IPS DF 4.7 (cell line): ENCODE data around the gene BATF3.

Experiments
- DNase-seq: peaks from one replicate; pipeline ENCODE4 v3.0.0-alpha.2; 2013; ENCODE audit warnings: low spot score; ENCODE audit errors: extremely low read depth

Gene BATF3

GRCh38 chr1:212703991-212704564 is 4.4 kb upstream of the BATF3 start:
- no peak for DNase-seq

- DNase-seq, result no peak
Measured at GRCh38 chr1:212702672-212703071, 3.0 kb upstream of the BATF3 start.

GRCh38 chr1:212701910-212702309 is 2.3 kb upstream of the BATF3 start:
- DNase-seq, result no peak

GRCh38 chr1:212700892-212701819 is 1.5 kb upstream of the BATF3 start:
- no peak for DNase-seq

GRCh38 chr1:212700223-212700891 is 717 bp upstream of the BATF3 start:
- DNase-seq, result no peak

GRCh38 chr1:212699104-212699624 is 476 bp downstream of the BATF3 start:
- DNase-seq, result no peak

- no peak for DNase-seq
Measured at GRCh38 chr1:212698467-212699103, 1.1 kb downstream of the BATF3 start.

GRCh38 chr1:212696721-212697331 is 2.8 kb downstream of the BATF3 start:
- DNase-seq, result no peak

GRCh38 chr1:212692774-212693644 is 6.6 kb downstream of the BATF3 start:
- no peak for DNase-seq

GRCh38 chr1:212691561-212692071 is 8.0 kb downstream of the BATF3 start:
- DNase-seq, result no peak

GRCh38 chr1:212690816-212691403 is 8.7 kb downstream of the BATF3 start:
- no peak for DNase-seq

GRCh38 chr1:212689758-212690529 is 9.7 kb downstream of the BATF3 start:
- no peak for DNase-seq

- DNase-seq, result no peak
Measured at GRCh38 chr1:212689196-212689725, 10.4 kb downstream of the BATF3 start.

- no peak for DNase-seq
Measured at GRCh38 chr1:212688341-212689047, 11.1 kb downstream of the BATF3 start.

GRCh38 chr1:212687811-212688210 is 11.8 kb downstream of the BATF3 start:
- DNase-seq, result no peak

GRCh38 chr1:212686591-212686990 is 13.0 kb downstream of the BATF3 start:
- no peak for DNase-seq

- no peak for DNase-seq
Measured at GRCh38 chr1:212686069-212686468, 13.6 kb downstream of the BATF3 start.

- no peak for DNase-seq
Measured at GRCh38 chr1:212685429-212685828, 14.2 kb downstream of the BATF3 start.
